Stimulated activated CD8-positive, alpha-beta memory T cell treated with anti-CD3 and anti-CD28 coated beads, Interleukin-4, amount 100 ng/mL, for 24 hours (primary cell): ENCODE measurements around the gene TWSG1.
"Not testable (repeated sequence)": the region's sequence is repeated elsewhere in the genome, so short reads cannot be mapped to it uniquely, and the experiment has no call there.

Source experiments
- DNase-seq: peaks from one replicate; pipeline ENCODE4 v3.0.0-alpha.2; 2020; ENCODE audit warnings: low read depth

The TWSG1 gene

DNA sequence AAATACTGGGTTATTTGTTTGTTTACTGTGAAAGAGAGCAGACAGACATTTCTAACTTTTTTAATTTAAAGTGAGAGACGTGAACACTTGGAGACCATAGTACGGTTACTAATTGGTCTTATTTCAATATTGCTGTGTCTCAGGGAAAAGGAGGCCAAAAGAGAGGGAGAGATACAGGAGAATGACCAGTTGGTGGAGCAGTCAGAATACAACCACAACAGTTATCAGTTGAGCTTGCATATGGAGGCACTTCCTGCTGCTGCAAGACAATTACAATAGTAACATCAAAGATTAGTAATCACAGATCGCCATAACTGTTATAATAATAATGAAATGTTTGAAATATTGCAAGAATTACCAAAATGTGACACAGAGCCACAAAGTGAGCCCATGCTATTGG is 58.2 kb downstream of the TWSG1 start:
- DNase-seq, result no peak

- DNase-seq, result no peak
Observed at GRCh38 chr18:9394046-9394445, 59.5 kb downstream of the TWSG1 start.

DNA sequence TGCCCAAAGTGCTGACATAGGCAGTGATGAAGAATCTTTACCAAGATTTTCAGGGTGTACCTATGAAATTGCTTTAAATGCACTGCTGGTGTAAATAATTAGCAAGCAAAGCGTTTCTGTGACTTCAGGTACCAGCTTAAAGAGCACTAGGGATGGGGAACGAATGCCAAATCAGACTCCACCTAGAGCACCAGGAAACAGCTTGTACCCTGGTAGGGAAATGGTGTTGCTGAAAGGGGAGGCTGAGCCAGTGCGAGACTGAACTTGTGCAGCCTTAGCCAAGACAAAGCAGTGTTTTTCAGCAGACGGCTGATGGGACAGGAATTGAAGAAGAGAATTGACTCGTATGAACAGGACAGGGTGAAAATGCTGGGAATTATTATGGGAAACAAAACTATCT is 65.6 kb downstream of the TWSG1 start:
- no peak for DNase-seq

DNA sequence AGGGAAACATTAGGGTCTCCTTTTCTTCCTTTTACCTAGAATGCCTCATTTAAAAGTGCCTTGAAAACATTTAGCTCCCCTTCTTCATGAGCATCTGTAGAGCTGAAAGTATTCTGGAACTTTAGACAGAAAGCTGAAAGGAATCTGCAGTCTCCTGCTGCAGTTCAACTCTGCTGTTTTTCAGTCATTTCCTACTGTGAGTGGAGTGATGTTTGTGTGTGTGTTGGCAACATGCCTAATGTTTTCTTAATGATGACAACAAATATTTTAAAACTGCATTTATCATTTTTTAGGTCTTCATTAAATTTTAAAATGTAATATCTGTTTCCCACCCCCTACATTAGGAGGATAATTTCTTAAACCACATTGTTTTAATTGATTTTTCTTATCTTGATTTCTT is 66.6 kb downstream of the TWSG1 start:
- no peak for DNase-seq

- DNase-seq, result not testable (repeated sequence)
Observed at GRCh38 chr18:9402358-9403007, 67.9 kb downstream of the TWSG1 start.

DNA sequence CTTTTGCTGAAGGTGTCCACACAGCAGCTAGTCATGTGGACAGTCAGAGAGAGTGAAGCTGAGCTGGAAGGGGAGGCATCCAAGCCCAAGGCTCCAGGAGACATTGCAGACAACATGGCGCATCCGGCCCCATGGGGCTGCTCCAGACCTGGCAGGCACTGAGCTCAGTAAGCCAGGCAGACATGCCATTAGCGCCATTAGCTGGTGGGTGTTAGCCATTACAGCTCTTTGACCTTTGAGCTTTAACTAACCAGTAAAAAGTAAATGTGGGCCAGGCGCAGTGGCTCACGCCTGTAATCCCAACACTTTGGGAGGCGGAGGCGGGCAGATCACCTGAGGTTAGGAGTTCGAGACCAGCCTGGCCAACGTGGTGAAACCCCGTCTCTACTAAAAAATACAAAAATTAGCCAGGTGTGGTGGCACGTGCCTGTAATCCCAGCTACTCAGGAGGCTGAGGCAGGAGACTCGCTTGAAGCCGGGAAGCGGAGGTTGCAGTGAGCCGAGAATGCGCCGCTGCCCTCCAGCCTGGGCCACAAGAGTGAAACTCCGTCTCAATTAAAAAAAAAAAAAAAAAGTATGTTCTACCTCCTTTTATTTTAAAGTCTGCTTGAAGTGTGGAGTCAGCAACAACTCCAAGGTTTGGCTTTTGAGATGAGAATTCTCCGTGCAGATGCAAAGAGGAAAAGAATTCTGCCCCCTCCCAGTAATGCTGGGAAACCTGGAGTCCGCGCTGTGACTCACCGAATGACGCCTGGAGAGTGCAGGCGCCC is 69.4 kb downstream of the TWSG1 start:
- no peak for DNase-seq

- no peak for DNase-seq
Observed at GRCh38 chr18:9404565-9405060, 70.0 kb downstream of the TWSG1 start.

DNA sequence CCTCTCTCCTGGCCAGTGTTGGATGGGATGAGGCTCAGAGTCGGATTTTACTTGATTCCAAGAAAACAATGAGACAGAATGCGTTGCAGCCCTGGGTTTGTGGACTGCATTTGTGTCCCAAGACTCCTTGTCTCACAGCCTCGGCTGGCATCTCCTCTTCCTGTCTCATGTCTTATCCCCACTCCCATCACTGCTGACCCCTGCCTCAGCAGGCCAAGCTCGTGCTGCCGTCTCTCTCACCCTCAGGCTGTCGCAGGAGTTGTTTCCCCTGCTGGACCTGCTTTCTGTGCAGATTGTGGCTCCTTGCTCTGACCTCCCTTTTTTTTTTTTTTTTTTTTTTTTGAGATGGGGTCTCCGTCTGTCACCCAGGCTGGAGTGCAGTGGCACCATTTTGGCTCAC is 70.6 kb downstream of the TWSG1 start:
- DNase-seq, result no peak

- no peak for DNase-seq
Observed at GRCh38 chr18:9405977-9406376, 71.4 kb downstream of the TWSG1 start.

DNA sequence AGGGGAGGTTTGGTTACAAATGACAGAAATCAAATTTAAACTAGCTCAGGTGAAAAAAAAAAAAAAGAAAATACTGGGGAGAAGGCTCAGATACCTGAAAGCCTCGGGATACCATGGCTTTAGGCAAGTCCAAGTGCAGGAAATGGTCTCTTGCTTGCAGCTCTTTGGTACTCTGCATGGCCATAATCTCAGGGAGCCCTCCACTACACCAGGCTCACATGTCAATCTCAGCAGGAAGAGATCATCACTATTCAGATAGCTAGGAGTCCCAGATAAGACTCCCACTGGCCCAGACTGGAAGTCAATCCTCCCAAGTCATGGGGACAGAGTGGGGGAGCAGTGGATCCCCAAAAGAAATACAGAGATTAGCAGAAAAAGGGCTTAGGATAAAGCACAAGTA is 75.9 kb downstream of the TWSG1 start:
- DNase-seq, result no peak

GRCh38 chr18:9413576-9413975 is 79.0 kb downstream of the TWSG1 start:
- DNase-seq, result no peak

DNA sequence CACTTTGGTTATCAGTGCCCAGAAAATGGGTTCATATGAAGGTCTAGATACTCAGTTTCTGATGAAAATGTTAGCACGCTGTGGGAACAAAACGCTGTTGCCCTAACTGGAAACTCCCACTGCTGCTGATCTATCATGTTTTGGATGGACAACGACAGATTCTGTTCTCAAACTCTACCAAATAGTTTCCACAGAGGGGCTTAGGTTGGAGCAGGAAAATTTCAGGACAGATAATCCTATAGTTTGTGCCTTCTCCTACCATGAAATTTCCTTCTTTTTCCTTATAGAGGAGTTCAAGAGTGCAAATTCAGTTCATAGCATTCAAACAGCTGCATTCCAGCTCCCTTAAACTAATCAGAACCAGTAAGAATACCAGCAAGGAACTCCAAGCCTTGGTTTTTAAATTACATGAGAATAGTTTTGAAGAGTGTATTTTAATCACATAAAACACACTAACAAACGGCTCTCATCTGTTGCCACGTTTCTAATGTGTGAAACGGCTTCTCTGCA is 82.0 kb downstream of the TWSG1 start:
- no peak for DNase-seq

DNA sequence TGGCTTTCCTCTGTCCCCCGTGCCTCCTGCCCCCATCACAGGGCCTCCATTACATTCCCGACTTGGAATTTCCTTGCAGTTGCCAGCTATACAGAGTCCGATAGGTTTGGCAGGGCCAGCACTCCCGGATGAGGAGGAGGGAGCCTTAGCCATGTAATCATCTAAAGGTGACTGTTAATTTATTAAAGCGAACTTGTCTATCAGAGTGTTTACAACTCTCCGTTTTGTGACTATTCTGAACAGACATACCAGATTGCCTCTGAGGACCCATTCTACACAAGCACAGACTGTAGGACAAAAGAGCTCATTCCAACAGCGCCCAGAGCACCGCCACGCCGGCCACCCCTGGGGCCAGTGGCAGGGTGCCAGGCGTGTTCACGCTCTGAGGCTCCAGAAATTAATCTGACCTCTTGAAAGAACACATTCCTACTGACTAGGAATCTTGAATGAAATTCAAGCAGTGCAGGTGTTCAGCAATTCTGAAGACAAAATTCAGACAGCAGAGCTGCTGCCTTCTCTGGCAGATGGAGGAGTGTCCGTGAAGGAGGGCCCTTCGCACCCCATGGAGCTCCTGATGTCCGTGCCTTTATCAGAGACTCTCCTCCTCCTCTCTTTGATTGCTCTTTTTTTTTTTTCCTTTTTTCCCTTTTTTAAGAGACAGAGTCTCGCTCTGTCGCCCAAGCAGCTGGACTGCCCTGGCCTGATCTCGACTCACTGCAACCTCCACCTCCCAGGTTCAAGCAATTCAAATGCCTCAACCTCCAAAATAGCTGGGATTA is 82.7 kb downstream of the TWSG1 start:
- no peak for DNase-seq

DNA sequence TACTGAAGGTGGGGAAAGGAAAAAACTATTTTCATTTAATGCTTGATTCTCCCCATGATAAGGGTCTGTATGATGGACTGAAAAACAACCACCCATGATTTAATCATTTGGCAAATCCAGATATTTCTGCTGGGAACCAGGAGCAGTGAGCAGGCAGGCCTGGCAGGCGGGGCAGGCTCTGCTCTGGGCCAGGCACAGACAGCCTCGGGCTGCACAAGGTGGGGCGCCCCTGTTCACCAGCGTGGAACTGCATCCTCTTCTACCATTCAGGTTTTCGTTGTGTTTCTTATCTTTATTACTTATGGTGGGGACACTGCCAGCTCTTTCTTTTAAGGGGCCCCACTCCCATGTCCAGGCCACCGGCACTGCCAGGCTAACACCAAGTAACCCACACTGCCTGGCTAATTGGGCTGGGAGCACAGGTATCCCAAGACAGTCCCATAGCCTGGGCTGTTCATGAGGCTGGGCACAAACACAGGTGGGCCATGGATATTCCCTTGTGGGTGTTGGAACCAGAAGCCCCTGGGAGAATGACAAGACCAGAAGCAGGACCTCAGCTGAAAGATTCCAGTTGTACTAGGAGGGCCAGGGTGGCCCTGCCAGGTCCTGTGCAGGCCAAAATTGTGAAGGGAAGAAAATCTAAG is 83.6 kb downstream of the TWSG1 start:
- DNase-seq, result no peak

GRCh38 chr18:9419956-9420631 is 85.5 kb downstream of the TWSG1 start:
- no peak for DNase-seq

GRCh38 chr18:9421096-9421900 is 86.7 kb downstream of the TWSG1 start:
- no peak for DNase-seq

DNA sequence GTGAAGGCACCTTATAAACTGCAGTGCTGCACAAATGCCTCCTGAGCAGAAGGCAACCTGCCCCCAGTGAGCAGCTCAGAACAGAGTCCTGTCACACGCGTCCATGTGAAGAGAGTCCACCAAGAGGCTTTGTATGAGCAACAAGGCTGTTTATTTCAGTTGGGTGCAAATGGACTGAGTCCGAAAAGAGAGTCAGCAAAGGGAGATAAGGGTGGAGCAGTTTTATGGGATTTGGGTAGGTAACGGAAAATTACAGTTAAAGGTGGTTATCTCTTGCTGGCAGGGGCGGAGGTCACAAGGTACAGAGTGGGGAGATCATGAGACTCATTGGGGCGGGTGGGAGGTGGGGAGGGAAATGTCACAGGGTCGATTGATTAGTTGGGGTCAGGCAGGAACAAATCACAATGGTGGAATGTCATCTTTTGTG is 87.3 kb downstream of the TWSG1 start:
- DNase-seq, result no peak

- DNase-seq, result no peak
Observed at GRCh38 chr18:9422816-9423519, 88.4 kb downstream of the TWSG1 start.

GRCh38 chr18:9423648-9424047 is 89.1 kb downstream of the TWSG1 start:
- DNase-seq, result not testable (repeated sequence)

DNA sequence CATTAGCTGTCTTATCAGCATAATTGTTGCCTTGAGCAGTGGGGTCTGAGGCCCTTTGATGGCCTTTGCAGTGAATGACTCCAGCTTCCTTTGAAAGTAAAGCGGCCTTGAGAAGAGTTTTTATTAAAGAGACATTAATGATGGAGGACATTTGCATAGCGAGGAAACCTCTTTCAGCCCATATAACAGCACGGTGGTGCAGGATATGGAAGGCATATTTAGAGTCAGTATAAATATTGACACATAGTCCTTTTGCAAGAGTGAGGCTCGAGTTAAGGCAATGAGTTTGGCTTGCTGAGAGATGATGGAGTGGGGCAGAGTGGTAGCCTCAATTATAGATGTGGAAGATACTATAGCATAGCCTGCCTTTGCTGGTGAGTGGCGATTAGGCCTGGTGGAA is 89.7 kb downstream of the TWSG1 start:
- DNase-seq, result not testable (repeated sequence)
